ENCODE data around the gene TEF. TPM values are rescaled to one million over a fixed set of nuclear protein-coding genes. Genes with fewer than 3 reads are reported as not detected.

The TEF gene
- total and polyA plus RNA-seq, 3 donors from 2014 or later: 25.6 to 40.9 (median 32.8) TPM

DNA sequence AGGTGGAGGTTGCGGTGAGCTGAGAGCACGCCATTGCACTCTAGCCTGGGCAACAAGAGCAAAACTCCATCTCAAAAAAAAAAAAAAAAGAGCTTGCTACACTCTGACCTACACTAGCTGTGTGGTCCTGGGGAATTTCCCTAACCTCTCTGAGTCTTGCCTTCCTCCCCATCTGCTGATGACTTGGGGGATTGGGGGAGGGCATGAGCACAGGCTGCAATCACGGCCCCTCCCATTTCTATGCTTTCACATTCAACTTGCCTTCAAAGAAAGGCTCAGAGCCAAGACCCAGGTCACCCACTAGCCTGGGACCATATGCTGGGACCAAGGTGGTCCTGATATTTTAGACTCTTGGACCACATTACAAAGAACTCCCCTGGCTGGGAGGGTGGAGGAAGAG, 39.8 kb upstream of the TEF start:
- Histone ChIP-seq H3K27me3 (no peaks in the 10 kb centered on the region), H3K27ac (no peak overlapping the region), H3K4me3 (no peak overlapping the region), H3K36me3 (ENCODE audit: low read depth, missing control alignments) (no peaks in the 10 kb centered on the region), H3K9me3 (no peaks in the 10 kb centered on the region), H3K4me1 (no peaks in the 10 kb centered on the region)
- no peak for TF ChIP-seq POLR2A (IDR thresholded peaks at IDR 0.05)
- TF ChIP-seq, protein P1, sequence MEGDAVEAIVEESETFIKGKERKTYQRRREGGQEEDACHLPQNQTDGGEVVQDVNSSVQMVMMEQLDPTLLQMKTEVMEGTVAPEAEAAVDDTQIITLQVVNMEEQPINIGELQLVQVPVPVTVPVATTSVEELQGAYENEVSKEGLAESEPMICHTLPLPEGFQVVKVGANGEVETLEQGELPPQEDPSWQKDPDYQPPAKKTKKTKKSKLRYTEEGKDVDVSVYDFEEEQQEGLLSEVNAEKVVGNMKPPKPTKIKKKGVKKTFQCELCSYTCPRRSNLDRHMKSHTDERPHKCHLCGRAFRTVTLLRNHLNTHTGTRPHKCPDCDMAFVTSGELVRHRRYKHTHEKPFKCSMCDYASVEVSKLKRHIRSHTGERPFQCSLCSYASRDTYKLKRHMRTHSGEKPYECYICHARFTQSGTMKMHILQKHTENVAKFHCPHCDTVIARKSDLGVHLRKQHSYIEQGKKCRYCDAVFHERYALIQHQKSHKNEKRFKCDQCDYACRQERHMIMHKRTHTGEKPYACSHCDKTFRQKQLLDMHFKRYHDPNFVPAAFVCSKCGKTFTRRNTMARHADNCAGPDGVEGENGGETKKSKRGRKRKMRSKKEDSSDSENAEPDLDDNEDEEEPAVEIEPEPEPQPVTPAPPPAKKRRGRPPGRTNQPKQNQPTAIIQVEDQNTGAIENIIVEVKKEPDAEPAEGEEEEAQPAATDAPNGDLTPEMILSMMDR (IDR thresholded peaks at IDR 0.05): no peak
- intact Hi-C loops (cut with DNase I; ENCODE audit: low total_unique reads): no loop called here
- no peak for DNase-seq
- 81 to 85% methylated on average over 3 of the region's 3 CpGs for WGBS, 2 donors

DNA sequence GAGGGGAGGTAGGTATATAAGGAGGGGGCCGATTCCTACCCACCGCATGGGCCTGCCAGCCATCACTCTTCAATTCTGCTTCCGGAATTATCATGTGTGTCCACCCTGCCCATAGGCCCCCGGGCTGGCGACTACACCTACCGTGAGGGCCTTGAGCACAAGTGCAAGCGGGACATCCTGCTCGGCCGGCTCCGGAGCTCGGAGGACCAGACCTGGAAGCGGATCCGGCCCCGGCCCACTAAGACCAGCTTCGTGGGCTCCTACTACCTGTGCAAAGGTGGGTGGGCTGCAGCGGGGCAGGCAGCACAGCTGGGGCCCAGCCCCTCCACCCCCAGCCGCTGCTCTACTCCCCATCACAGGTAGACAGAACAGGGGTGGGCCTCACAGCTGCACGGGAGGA, 38.4 kb upstream of the TEF start:
- DNase-seq: no peak
- Histone ChIP-seq H3K9me3 (no peaks in the 10 kb centered on the region), H3K27me3 (no peaks in the 10 kb centered on the region), H3K4me3 (no peak overlapping the region), H3K4me1 (no peaks in the 10 kb centered on the region), H3K27ac (no peak overlapping the region), H3K36me3 (ENCODE audit: low read depth, missing control alignments) (no peaks in the 10 kb centered on the region)
- TF ChIP-seq, protein P1 (IDR thresholded peaks at IDR 0.05): no peak
- TF ChIP-seq POLR2A (IDR thresholded peaks at IDR 0.05): no peak
- 95% methylated on average over 18 of the region's 18 CpGs; no CpG with 5 or more reads in 1 of the 2 donors for WGBS, 2 donors
- intact Hi-C loops (cut with DNase I; ENCODE audit: low total_unique reads): no loop called here

DNA sequence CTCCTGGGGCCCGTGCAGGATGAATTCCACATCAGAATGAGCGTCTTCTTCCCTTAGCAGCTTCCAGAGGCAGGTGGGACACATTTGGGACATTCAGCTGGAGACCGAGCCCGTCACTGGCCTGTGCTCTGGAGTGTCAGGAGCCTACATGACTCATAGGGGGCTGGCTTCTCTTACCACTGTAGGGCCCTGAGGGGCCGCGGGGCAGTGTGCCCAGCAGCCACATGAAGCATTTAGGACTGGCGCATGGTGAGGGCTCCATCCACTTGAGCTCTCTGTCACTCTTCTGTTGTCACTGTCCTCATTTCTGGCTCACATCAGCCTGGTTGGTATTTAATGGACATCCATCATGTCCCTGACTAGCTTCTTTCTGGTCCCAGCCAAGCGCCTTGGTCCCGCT, 38.0 kb upstream of the TEF start:
- H3K9me3 ChIP-seq: no peaks in the 10 kb centered on the region
- H3K4me1 ChIP-seq: no peaks in the 10 kb centered on the region
- H3K4me3 ChIP-seq: no peak overlapping the region
- no peak for TF ChIP-seq POLR2A (IDR thresholded peaks at IDR 0.05)
- TF ChIP-seq, protein P1 (IDR thresholded peaks at IDR 0.05): no peak
- 94 to 99% methylated on average over 5 to 9 of the region's 9 CpGs for WGBS, 2 donors
- no peaks in the 10 kb centered on the region for H3K36me3 ChIP-seq (ENCODE audit: low read depth, missing control alignments)
- no peak overlapping the region for H3K27ac ChIP-seq
- intact Hi-C loops (cut with DNase I; ENCODE audit: low total_unique reads): no loop called here
- H3K27me3 ChIP-seq: no peaks in the 10 kb centered on the region
- DNase-seq: no peak

DNA sequence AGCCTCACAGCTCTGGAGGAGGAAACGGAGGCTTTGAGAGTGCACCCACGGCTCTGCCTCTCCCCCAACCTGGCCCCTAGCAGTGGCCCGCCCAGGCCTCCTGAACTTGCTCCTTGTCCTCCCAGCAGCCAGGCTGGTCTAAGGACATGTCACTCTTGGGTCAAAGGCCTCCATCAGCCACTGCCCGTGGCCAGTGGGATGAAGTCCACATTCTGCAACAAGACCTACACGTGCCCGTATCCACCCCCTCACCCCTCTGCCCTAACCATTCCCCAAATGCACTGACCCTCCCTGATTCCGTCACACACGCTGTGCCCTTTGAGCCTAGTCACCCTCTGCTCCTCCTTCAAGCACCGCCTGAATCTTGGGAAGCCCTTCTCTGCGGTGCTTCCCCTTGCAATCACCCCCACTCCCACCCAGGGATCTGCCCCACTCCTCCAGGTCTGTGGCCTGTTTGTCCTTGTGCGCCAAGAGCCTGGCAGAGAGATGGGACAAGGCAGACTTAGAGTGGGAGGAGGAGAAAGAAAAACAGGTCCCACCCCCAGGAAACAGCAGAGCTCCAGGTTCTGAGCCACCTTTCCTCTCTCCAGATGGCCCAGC, 37.5 kb upstream of the TEF start:
- no peak for DNase-seq
- TF ChIP-seq, protein P1 (IDR thresholded peaks at IDR 0.05): no peak
- no peak for TF ChIP-seq POLR2A (IDR thresholded peaks at IDR 0.05)
- Histone ChIP-seq H3K4me3 (no peak overlapping the region), H3K27me3 (no peaks in the 10 kb centered on the region), H3K27ac (no peak overlapping the region), H3K36me3 (ENCODE audit: low read depth, missing control alignments) (no peaks in the 10 kb centered on the region), H3K9me3 (no peaks in the 10 kb centered on the region), H3K4me1 (no peaks in the 10 kb centered on the region)
- intact Hi-C loops (cut with DNase I; ENCODE audit: low total_unique reads): no loop called here
- 71 to 83% methylated on average over 11 of the region's 11 CpGs for WGBS, 2 donors

DNA sequence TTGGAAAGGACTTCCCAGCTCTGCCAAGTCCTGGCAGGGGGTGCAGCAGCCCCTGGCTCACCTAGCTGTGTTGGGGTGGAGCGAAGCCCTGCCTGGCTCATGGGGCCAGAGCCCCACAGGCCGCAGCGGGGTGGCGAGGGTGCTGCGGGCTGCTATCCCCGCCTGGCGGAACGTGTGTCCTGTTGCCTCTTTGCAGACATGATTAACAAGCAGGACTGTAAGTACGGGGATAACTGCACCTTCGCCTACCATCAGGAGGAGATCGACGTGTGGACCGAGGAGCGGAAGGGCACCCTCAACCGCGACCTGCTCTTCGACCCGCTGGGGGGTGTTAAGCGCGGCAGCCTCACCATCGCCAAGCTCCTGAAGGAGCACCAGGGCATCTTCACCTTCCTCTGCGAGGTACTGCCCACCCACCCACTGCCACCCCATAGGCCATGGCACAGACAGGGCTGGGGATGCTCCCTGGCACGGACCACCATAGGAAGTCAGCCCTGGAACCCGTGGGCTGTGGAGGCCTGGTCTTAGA, 35.9 kb upstream of the TEF start:
- Histone ChIP-seq H3K9me3 (no peaks in the 10 kb centered on the region), H3K27me3 (no peaks in the 10 kb centered on the region), H3K4me1 (no peaks in the 10 kb centered on the region), H3K4me3 (no peak overlapping the region), H3K27ac (no peak overlapping the region), H3K36me3 (ENCODE audit: low read depth, missing control alignments) (no peaks in the 10 kb centered on the region)
- no peak for DNase-seq
- no peak for TF ChIP-seq POLR2A (IDR thresholded peaks at IDR 0.05)
- TF ChIP-seq, protein P1 (IDR thresholded peaks at IDR 0.05): no peak
- WGBS, 2 donors: 91 to 93% methylated on average over 14 to 24 of the region's 24 CpGs
- intact Hi-C loops (cut with DNase I; ENCODE audit: low total_unique reads): no loop called here

All from testis (tissue), 3 donors.